ENCODE data around the gene RAP1GAP2.

The RAP1GAP2 gene

DNA sequence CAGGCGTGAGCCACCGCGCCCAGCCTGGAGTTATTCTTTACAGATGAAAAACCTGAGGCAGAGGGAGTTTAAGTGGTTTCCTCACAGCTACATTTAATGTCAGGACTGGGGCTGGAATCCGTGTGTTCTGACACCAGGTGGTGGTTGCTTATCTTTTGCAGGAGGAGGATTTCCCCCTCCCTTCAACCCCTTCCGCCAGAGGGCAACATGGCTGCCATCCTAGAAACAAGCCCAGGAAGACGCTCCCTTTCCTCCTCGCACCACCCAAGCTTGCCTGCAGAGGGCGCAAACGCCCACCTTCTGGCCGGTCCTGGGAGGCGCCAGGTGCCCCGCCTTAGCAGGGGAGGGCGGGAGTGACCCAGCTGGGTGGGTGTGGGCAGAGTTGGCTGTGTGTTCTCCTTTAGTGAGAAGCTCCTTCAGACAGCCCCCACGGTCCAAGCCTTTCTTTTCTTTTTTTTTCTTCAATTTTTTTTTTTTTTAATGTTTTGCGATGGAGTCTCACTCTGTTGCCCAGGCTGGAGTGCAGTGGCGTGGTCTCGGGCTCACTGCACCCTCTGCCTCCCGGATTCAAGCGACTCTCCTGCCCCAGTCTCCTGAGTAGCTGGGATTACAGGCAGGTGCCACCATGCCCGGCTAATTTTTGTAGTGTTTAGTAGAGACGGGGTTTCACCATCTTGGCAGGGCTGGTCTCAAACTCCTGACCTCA, 9.9 kb upstream of the RAP1GAP2 start:
- peak; percentile 51 for DNase-seq

DNA sequence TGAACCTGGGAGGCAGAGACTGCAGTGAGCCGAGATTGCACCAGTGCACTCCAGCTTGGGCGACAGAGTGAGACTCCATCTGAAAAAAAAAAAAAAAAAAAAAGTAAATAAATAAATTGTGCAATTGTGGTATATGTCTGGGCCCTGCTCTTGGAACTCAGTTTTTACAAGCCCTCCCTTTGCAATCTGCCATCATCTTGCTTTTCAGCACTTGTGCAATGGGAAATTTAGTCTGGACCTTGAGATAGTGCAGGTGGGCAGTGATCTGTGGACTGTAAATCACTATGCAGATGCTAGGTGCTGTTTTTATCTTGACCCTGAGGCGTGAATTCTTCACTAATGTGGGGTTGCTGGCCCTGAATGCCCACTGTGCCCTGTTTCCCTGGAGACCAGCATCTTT, 6.5 kb upstream of the RAP1GAP2 start:
- no peak for DNase-seq

DNA sequence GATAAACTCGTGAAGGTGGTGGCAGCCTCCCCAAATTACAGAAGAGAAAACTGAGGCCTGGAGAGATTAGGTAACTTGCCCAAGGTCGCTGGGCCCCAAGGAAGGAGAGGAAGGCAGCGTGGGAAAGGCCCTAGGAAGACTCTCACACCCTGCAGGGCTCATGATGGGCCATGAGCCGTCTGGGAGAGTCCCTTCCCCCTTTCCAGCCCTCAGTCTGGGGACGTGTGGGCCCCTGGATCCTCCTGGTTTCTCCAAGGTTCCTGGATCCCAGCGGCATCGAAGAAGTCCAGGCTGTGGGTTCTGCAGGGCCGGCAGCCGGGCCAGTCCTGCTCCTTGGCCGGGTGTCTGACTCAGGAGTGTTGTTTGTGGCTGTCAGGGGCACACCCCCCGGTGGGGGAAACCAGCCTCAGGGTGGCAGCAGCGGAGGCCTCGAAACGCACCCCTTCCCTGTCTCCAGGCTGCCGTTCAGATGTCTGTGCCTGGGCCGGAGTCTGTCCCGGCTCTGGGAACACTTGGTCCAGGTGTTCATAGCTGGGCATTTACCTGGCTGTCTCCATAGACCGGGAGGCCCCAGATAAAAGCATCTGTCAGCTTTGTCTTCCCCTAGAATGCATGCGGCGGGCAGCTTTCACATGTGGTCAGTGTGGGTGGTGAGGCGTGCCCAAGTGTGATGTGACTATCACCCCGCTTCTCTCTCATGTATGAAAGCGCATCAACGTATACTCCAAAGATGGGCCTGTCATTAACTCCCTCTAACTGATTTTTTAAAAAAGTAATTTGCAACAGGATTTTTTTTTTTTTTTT, 3.7 kb upstream of the RAP1GAP2 start:
- no peak for DNase-seq

DNA sequence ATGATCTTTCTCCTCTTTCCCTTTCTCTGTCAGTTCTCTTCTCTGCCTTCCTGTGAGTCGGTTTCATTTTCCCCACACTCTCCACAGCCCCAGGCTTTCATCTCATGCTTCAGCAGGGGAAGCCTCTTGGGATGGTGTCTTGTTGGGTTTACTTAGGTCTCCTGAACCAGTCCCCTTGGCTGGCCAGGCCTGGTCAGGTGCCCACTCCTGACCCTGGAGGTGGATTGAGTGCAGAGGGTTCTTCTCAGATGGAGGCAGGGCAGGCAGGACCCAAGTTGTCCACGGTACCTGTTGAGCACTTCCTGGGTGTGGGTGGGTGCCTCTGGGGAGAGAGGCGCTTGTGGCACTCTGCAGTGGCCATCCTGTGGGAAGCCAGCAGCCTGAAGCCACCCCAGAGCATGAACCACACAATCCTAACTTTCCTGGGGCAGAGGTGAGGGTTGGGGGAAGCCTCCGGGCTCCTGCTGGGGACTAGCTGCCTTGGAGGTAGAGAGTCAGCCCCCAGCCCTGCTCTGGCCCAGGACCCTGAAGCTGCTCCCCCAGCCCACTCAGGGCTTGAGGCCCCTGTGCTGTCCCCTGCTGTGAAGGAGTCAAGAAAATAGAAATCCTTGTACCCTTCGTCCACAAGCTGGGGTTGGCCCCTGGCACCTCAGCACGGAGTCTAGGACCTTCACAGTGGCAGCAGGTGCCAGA, 2.0 kb upstream of the RAP1GAP2 start:
- no peak for DNase-seq

DNA sequence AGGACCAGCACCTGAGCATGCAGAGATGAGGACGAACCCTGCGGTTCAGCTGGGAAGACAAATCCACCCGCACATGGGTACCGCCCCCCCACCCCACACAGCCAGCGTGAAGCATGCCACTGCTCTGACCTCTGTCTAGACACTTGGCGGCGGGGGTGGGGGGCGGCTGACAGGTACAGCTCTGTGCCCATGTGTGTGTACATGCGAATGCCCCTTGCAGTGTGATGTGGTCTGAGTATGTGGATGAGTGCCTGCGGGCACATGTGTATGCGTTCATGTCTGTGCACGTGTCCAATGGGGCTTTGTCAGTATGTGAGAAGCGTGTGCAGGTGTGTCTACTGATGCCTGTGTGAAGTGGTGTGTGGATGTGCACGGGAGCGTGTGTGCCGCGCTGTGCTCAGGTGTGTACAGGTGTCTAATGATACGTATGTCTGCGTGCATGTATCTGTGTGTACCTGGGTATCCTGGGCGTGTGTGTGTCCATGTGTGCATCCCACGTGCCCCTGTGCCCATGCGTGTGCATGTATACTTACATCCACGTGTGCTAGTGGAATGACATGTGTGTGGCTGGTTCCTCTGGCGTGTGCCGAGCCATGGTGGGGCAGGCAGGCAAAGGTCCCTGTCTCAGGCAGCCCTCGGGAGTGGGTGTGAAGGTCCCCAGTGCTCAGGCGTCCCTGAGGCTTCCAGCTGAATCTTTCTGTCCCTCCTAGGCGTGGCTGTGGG, 636 bp upstream of the RAP1GAP2 start:
- DNase-seq, result no peak

DNA sequence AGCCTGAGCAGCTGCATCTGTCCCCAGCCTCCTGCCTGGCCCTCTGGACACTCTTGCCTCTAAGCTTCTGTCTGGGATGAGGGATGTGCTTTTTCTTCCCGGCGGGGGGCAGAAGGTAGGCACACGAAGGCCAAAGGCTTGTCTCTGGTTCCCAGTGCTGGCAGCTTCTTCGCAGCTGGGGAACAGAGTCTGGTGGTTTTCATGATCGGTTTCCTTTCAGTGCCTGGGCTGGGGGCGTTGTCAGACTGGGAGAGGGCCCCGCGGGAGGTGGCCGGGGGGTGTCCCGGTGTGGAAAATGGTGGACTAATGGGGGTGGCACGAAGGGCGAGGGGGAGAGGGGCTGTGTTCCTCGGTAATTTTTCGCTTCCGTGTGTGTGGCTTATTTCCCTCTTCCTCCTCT, 988 bp downstream of the RAP1GAP2 start:
- no peak for DNase-seq

DNA sequence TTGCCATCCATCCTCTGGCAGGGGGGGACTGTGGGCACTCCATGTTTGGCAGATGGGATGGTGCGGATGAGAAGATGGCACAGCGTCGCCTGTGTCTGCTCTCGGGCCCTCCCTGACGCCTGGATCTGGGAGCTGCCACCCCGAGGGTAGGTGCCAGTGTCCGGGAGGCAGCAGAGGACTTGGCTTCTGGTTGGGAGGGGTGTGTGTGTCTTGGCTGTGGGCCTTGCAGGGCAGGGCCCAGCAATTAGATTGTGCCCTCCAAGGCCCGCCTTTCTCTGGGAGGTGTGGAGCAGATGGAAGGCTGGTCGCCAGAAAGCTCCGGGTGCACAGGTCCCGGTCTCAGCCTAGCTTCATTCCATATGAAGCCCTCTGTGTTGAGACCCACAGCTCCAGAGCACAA, 1.4 kb downstream of the RAP1GAP2 start:
- DNase-seq, result no peak

DNA sequence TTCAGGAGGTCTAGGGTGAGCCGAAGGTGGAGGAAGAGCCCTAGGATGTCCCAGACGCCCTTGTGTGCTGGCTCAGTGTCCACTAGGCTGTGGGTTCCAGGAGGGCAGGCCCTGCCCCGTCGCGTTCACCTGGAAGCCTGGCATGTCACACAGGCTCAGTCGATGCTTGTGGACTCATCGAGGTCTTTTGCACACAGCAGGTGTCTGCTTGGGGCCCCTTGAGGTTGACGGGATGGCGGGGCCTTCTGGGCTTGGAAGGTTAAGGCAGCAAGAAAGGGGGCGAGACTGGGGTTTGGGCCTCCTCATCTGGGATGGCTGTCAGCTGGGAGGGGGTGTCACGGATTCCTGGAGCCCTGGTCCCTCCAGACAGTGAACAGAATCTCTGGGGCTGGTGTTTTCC, 1.9 kb downstream of the RAP1GAP2 start:
- DNase-seq, result no peak

DNA sequence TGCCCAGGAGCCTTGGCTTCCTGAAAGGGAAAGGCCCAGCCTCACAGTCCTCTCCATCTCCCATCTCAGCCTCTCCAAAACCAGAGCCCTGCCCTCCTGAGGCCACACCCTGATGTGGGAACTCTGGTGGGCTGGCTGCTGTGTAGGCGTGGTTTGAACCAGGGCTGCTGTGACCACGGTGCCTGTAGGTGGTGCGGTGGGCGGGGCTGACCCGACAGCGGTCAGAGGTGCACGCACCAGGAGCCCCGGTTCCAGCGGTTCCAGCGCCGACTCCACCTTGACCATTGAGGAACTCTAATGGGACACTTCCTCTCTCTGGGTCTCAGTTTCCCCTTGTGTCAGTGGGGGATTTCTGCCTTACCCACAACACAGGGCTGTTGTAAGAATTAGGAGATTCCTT, 2.4 kb downstream of the RAP1GAP2 start:
- no peak for DNase-seq

DNA sequence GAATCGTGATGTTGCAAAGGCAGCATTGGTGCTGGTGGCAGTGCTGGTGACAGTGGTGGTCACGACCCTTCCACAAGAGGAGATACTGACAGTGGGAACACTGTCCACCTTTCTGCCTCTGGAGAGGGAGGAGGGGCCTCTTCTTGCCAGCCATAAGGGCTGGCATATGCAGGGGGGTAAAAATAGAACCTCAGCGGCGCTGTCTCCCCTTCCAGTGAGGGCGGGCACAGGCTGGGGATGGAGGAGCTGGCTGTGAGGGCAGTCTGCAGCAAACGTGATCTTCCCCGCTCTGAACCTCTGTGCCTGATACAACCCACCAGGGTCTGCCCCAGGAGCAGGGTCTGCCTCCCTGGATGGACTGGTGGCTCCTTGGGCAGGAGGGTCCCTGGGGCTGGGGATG, 3.4 kb downstream of the RAP1GAP2 start:
- no peak for DNase-seq

DNA sequence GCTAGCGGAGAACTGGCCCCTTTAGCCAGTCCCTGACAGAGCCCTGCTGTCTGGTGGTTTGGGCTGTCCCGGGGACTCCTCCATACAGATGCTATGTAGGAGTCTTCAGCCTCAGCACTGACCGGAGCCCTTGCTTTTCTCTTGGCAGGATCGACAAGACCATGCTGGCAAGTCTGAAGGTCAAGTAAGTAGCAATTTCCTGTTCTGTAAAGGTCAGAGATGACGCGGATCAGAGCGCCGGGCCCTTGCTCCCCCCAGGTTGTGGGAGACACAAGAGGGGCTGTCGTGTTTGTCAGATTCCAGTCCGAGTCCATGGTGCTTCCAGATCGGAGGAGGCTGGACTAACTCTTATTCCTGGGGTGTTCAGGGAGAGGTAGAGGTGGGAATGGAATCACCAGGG, 4.1 kb downstream of the RAP1GAP2 start:
- no peak for DNase-seq

DNA sequence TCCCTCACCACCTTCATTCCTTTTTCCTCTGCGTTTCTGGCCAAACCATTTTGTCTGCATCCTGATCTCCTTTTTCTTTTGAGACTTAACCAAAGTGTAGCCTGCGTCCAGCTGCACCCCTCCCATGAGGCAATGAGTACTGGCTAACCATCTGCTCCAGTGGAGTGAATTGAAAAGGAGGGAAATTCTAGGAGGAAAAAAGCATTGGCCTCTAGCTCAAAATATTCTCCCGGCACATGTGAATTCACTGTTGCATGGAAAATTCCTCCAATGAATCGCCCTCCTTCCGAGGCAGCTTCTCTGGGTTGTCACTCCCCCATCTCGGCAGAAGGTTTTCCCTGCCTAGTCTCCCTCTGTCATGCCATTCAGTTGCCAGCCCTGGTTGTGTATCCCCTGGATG, 5.6 kb downstream of the RAP1GAP2 start:
- no peak for DNase-seq

DNA sequence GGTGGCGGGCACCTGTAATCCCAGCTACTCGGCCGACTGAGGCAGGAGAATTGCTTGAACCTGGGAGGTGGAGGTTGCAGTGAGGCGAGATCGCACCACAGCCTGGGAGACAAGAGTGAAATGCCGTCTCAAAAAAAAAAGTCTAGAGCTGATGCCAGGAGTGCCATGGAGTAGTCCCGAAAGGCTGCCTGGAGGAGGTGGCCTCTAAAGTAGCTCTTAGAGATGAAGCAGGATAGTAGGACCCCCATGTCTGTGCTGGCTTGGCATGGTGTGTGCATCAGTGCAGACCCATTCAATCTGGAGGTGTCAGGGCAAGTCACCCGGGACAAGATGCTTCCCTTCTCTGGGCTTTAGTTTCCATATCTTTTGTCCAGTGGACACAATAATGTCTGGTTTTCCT, 6.3 kb downstream of the RAP1GAP2 start:
- DNase-seq, result no peak

DNA sequence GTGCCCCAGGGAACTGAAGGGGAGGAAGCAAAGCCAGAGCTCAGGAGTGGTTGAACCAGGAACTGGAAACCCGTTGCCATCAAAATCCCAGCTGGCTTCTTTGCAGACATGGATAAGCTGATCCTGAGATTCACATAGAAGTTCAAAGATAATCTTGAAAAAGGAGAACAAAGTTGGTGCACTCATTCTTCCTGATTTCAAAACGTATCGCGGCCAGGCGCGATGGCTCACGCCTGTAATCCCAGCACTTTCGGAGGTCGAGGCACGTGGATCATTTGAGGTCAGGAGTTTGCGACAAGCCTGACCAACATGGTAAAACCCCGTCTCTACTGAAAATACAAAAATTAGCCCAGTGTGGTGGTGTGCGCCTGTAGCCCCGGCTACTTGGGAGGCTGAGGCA, 7.1 kb downstream of the RAP1GAP2 start:
- no peak for DNase-seq

DNA sequence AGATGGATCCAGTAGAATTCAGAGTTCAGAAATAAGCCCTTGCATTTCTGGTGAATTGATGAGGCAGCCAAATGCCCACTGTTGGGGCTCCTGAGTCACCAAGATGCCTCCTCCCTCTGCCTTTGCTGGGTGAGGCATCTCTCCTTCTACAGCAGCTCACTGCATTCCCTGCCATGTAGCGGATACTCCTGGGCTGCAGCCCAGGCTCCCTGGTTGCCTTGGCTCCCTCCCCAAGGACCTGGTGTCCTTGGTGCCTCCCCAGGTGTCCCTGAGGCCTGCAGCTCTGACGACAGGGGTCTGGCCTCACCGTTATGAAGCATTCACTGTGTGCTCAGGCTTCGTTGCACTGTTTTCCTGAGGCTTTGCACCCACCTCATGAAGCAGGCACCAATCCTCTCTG, 7.7 kb downstream of the RAP1GAP2 start:
- DNase-seq, result no peak

DNA sequence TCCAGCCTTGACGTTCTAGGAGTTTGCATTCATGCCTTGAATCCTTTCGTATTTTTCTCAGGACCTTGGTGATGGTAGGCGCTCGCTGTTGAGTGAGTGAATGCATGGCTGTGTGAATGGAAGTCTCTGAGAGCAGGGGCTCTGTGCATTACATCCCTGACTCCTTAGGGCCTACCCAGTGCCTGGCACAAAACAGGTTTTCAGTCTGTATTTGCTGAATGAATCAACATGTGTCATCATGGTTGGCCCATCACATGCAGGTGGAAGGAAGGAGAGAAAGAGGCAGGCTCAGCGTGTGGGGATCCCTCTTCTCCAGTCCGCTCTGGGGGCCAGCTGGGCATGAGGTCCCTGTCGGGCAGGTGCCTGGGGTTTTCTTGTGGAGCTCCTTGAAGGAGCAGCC, 8.7 kb downstream of the RAP1GAP2 start:
- no peak for DNase-seq

DNA sequence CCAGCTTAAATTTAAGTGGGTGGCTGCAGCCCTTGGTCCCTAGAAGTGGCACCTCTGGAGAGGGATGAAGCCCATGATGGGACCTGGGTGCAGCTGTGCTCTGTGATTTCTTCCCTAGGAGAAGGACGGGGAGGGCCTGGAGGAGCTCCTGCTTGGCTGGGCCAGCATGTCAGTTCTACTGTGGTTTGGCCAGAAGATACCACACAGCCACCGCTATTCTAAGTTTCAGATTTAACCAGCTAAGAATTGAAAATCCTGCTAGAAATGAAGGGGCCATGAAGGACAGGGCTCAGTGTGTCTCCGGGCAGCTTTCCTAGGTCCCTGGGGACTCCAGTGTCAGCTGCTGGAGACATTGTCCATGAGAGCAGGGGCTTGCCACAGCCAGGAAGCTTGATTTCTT, 9.7 kb downstream of the RAP1GAP2 start:
- no peak for DNase-seq

DNA sequence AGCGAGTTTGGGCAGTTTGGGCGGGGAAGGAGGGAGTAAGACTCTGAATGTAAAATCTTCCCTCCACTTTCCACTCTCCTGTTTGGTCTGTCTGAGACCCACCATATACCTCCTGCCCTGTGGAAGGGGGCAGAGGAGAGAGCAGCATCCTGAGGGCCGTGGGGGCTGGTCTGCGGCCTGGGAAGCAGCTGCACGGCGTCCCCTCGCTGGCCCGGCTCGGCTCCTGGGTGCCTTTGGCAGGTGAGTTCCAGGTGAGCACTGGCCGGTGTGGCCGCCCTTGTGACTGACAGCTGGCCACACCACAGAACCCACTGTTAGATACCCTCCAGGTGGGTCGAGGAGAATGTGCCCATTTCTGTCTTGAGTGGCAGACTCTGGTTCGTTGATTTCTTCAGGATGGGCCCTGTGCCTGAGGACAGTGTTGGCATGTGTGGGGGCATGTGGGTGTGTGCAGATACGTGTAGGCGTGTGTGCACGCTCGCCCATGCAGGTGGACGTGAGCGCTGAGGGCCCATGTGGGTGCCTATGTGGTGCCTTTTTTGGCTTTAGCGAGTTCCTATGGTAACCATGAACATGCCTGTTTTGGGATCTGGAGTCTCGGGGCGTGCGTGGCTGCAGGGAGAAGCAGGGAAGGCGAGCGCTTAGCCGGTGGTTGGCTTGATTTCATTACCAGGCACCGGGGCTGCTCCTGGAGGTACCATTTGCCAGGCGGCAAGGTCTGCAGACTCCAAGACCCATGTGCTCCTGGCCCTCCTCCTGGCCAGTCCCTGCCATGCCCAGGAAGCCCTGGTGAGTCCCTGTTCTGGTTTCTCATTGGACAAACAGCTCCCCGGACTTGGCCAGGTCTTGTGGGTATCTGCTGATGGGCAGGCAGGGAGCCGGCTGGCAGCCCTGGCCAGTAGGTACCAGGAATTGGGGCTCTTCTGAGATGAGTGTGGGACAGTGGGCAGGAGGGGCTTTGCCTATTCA, 12.4 kb downstream of the RAP1GAP2 start:
- no peak for DNase-seq

DNA sequence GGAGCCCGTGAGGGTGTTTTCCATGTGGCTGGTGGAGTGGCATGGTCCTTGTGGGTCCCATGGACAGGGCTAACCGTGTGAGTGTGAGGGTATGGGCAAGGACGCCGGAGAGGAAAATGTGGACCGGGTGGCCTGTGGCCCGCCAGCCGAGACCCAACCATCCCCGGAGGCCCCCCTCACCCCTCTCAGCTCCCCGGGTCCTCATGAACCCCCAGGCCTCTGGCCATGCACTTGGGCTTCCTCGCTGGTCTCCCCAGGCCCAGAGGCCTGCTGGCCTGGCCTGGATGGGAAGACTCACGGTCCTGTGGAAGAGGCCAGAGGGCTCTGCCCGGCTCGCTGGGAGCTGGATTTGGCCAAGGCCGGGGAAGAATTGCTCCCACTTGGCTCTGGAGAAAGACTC, 13.1 kb downstream of the RAP1GAP2 start:
- DNase-seq, result no peak

DNA sequence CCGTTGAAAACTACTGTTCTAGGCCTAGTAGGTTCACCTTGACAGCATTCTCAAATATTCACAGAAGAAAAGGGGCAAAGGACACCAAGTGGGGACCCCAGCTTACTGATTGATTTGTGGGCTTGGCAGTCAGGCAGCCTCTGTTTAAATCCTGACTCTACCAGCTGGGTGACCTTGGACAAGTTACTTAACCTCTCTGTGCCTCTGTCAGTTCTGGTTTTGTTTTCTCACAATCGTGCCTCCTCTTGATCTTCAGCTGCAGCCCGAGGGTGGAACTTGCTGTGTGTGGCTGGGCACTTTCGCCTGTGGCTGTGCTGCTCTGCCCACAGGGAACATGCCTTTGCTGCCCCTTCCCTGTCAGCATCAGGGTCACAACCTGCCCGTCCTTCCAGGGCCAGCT, 17.8 kb downstream of the RAP1GAP2 start:
- no peak for DNase-seq

DNA sequence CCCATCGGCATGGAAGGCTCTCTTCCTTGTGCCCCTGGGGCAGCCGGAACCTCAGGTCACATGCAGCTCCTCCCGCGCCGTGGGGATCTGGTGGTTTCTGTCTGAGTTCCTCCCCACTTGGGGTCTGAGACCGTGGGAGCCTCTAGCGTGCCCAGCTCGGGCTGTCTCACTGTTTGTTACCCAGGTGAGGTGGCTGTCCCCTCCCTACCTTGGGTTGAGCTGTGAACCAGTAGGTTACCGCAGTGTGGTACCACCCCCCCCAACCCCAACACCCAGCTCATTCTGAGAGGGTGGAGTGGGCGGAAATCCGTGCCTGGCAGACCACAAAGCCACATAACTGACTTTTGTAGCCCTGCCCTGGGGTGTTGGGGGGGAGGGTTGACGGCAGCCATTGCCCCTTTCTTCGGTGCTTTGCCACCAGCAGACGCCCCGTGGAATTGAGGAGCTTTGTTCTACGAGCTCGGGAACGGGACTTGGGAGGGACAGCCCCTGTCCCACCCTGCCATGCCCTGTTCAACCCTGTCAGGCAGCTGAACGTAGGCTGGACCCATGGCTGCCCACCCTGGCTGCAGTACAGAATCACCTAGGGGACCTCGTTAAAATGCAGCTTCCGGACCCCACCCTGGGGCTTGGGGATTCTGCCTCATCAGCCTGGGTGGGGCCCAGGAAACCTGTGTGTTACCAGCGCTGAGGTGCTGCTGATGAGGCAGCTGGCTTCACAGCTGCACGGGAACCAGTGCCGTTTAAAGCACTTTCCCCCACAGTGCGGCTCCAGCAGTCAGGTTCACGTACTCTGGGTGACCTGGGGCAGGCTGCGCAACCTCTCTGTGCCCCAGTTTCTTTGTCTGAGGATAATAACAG, 18.5 kb downstream of the RAP1GAP2 start:
- no peak for DNase-seq

Measured in HCEC 1CT (cell line).